Endodermal cell (in vitro differentiated cells): ENCODE results near the gene PCSK4. TPM values are rescaled to one million over a fixed set of nuclear protein-coding genes. Genes with fewer than 3 reads are reported as not detected.

ENCODE experiments used
- DNase-seq: peaks from one replicate; pipeline ENCODE4 v3.0.0-alpha.2; 2017
- H3K27ac ChIP-seq: 2 replicates; pipeline ENCODE4 v1.5.1; 2013; ENCODE audit warnings: mild to moderate bottlenecking, low read depth, low read length, moderate library complexity
- H3K27me3 ChIP-seq: 2 replicates; pipeline ENCODE4 v1.6.1; 2013; ENCODE audit warnings: mild to moderate bottlenecking, low read length, moderate library complexity; ENCODE audit not compliant: insufficient read depth, control insufficient read depth, poor library complexity, severe bottlenecking
- H3K36me3 ChIP-seq: 2 replicates; pipeline ENCODE4 v1.7.0; 2013; ENCODE audit warnings: mild to moderate bottlenecking, low read length, moderate library complexity; ENCODE audit not compliant: control insufficient read depth, insufficient read depth
- H3K4me1 ChIP-seq: one replicate; pipeline ENCODE4 v1.7.0; 2013; ENCODE audit warnings: low read length; ENCODE audit not compliant: control insufficient read depth, insufficient read depth
- H3K4me3 ChIP-seq: 2 replicates; pipeline ENCODE4 v1.5.1; 2013; ENCODE audit warnings: mild to moderate bottlenecking, low read length, moderate library complexity
- H3K9ac ChIP-seq: 2 replicates; pipeline ENCODE4 v1.6.1; 2013; ENCODE audit warnings: mild to moderate bottlenecking, low read length, moderate library complexity; ENCODE audit not compliant: poor library complexity, severe bottlenecking; ENCODE audit errors: extremely low read depth
- H3K9me3 ChIP-seq: 2 replicates; pipeline ENCODE4 v1.6.1; 2013; ENCODE audit warnings: mild to moderate bottlenecking, low read length, moderate library complexity; ENCODE audit not compliant: control insufficient read depth
- H3K27ac Mint-ChIP-seq: 2 replicates; pipeline ENCODE4 v1.8.0; 2020; ENCODE audit warnings: mixed read lengths
- H3K27me3 Mint-ChIP-seq: 2 replicates; pipeline ENCODE4 v1.8.0; 2021; ENCODE audit warnings: mild to moderate bottlenecking, mixed read lengths; ENCODE audit not compliant: insufficient read depth
- H3K36me3 Mint-ChIP-seq: 2 replicates; pipeline ENCODE4 v1.8.0; 2020; ENCODE audit warnings: low read depth, mixed read lengths
- H3K4me1 Mint-ChIP-seq: 2 replicates; pipeline ENCODE4 v1.8.0; 2020; ENCODE audit warnings: mixed read lengths
- H3K4me3 Mint-ChIP-seq: 2 replicates; pipeline ENCODE4 v1.8.0; 2020; ENCODE audit warnings: mild to moderate bottlenecking, moderate library complexity, mixed read lengths
- H3K9me3 Mint-ChIP-seq: 2 replicates; pipeline ENCODE4 v1.8.0; 2020; ENCODE audit warnings: mild to moderate bottlenecking, mixed read lengths
- CTCF ChIP-seq: fragments of 200-600 bp; sonication (generic); conservative IDR thresholded peaks from 2 replicates; pipeline ENCODE4 v1.5.0; 2021; ENCODE audit warnings: antibody characterized with exemption, mild to moderate bottlenecking
- WGBS, 2 experiments: methylation state at CpG; one replicate each; pipeline versions ENCODE4 v1.1.5 to v1.1.7; 2013; ENCODE audit warnings: missing lambda C conversion rate in 2 of 2, mixed read lengths in 1 of 2; ENCODE audit not compliant: insufficient coverage in 1 of 2, insufficient read length in 1 of 2; 5-methylcytosine and 5-hydroxymethylcytosine counted together
- total RNA-seq, 2 donors: library from RNA; stranded (reverse); fragmentation: NEBNext Ultra II Directional in 1 of 2; extraction: Animal tissue kit (Norgen Biotek cat#: 25700) in 1 of 2; gene quantifications; 2 replicates in 1 of 2; 3 replicates in 1 of 2; pipeline ENCODE4 v1.2.1, GENCODE V29; 2021

The PCSK4 gene
- total RNA-seq, 2 donors from 2014 or later: 25.2 to 31.6 TPM

- no peaks in the 10 kb centered on the region for H3K36me3 ChIP-seq
- H3K27me3 ChIP-seq: peaks cover 28% of the 10 kb centered on the region
- H3K27ac ChIP-seq: no peak overlapping the region
- H3K36me3 Mint-ChIP-seq: peaks cover 5% of the 10 kb centered on the region
- peaks cover 5% of the 10 kb centered on the region for H3K9me3 Mint-ChIP-seq
- peak overlapping the region; percentile 98 for H3K27ac Mint-ChIP-seq
- H3K9me3 ChIP-seq: no peaks in the 10 kb centered on the region
- H3K27me3 Mint-ChIP-seq: peaks cover 62% of the 10 kb centered on the region
- no peak overlapping the region for H3K9ac ChIP-seq
- no peak for DNase-seq
- 79 to 93% methylated on average over 8 to 23 of the region's 23 CpGs for WGBS, 2 experiments
- no peak for TF ChIP-seq CTCF
- peaks cover 7% of the 10 kb centered on the region for H3K4me1 ChIP-seq
- peaks cover 3% of the 10 kb centered on the region for H3K4me1 Mint-ChIP-seq
- H3K4me3 ChIP-seq: peak overlapping the region; percentile 83
- H3K4me3 Mint-ChIP-seq: peak overlapping the region; percentile 75
Observed at GRCh38 chr19:1507192-1507660, 17.1 kb upstream of the PCSK4 start.

GRCh38 chr19:1505991-1506881, 16.1 kb upstream of the PCSK4 start:
- Histone ChIP-seq H3K27ac (no peak overlapping the region), H3K9me3 (no peaks in the 10 kb centered on the region), H3K9ac (no peak overlapping the region), H3K4me3 (no peak overlapping the region), H3K36me3 (no peaks in the 10 kb centered on the region), H3K4me1 (peaks cover 7% of the 10 kb centered on the region), H3K27me3 (peaks cover 18% of the 10 kb centered on the region)
- no peak overlapping the region for H3K4me3 Mint-ChIP-seq
- no peak overlapping the region for H3K27ac Mint-ChIP-seq
- DNase-seq: no peak
- H3K9me3 Mint-ChIP-seq: peaks cover 6% of the 10 kb centered on the region
- 91 to 93% methylated on average over 28 to 45 of the region's 45 CpGs for WGBS, 2 experiments
- H3K36me3 Mint-ChIP-seq: peaks cover 5% of the 10 kb centered on the region
- peaks cover 3% of the 10 kb centered on the region for H3K4me1 Mint-ChIP-seq
- no peak for TF ChIP-seq CTCF
- H3K27me3 Mint-ChIP-seq: peaks cover 57% of the 10 kb centered on the region

DNA sequence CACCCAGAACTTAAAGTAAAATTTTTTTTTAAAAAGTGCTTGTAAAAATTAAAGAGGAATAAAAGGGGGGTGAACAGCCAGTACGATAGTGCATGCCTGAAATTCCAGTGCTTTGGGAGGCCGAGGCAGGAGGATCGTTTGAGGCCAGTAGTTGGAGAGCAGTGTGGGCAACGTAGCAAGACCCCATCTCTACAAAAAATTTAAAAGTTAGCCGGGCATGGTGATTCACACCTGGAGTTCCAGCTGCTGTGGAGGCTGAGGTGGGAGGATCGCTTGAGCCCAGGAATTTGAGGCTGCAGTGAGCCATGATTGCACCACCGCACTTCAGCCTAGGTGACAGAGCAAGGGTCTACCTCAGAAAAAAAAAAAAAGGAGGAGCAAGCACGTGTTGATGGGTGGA, 14.9 kb upstream of the PCSK4 start:
- TF ChIP-seq CTCF: no peak
- Histone ChIP-seq H3K9me3 (peaks cover 5% of the 10 kb centered on the region), H3K4me1 (peaks cover under 1% of the 10 kb centered on the region), H3K27ac (no peak overlapping the region), H3K4me3 (no peak overlapping the region), H3K27me3 (peaks cover 16% of the 10 kb centered on the region), H3K36me3 (no peaks in the 10 kb centered on the region), H3K9ac (no peak overlapping the region)
- peaks cover 17% of the 10 kb centered on the region for H3K9me3 Mint-ChIP-seq
- peaks cover 53% of the 10 kb centered on the region for H3K27me3 Mint-ChIP-seq
- H3K27ac Mint-ChIP-seq: no peak overlapping the region
- peaks cover 3% of the 10 kb centered on the region for H3K4me1 Mint-ChIP-seq
- peaks cover 5% of the 10 kb centered on the region for H3K36me3 Mint-ChIP-seq
- WGBS, 2 experiments: 83 to 86% methylated on average over 8 of the region's 8 CpGs
- DNase-seq: no peak
- H3K4me3 Mint-ChIP-seq: no peak overlapping the region
